HG03135 (cell line): ENCODE measurements around the gene LCT.

ENCODE experiments used
- ATAC-seq: cut with Tn5 transposase; IDR thresholded peaks from one replicate; pipeline ENCODE4 v1.9.1; 2021; ENCODE audit warnings: mild to moderate bottlenecking, moderate library complexity; ENCODE audit not compliant: unreplicated experiment

The LCT gene

DNA sequence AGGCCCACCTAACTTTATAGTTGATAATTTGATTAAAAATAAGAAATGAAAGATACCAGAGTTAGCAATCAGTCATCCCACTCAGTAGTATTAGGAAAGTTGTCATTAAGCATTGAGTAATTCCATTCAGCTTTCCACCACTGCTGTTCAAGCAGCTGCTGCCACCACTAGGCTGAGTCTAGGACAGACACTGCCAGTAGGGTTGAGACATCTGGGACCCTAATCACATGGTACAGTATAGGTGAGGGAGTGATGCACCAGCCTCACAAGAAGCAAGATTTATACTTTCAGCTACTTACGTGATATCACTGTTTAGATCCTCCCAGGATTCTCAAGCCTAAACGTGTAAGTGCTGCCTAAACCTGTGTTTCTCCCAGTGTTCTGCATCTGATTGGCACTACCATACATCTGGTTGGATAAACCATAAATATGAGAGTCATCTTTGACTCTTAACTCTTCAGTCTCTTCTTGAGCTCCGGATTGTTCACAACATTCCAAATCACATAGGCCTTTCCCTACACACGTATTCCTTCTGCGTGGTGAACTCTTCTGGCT, 92.1 kb downstream of the LCT start:
- no peak for ATAC-seq

DNA sequence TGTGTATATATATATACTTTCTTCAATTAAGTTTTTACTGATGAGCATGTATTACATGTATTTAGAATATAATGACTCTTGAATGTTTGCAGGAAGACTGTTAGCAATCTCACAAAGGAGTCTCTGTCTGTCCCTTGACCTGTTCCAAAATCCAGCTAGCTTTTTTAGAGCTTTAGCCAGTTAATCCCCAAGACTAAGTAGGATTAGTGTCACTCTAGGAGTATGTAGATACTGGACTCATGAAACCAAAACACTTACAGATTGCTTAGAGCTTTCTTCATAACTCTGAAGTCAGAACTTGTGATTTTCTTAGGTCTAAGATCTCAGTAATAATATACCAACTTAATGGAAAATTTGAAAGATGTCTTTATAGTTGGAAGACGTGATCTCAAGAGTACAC, 93.1 kb downstream of the LCT start:
- no peak for ATAC-seq

DNA sequence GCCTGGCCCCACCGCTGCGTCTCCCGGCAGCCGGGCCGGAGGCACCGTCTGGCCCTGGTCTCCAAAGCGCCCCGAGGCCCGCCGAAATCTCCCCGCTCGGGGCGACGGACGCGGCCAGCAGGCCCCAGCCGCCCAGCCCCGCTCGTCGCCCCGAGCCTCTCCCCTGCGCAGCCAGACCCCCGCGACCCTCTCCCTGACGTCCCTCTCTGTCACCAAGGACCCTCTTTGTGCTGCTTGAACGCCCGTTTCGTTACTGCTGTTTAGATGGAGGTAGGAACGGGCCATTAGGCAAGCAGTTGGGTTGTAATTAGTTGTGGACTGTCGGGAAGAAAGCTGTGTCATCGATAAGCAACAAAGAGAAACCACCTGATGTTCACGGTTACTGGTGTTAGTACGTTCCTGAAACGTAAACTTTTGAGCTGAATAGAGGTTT, 94.6 kb downstream of the LCT start:
- peak; percentile 32 for ATAC-seq

DNA sequence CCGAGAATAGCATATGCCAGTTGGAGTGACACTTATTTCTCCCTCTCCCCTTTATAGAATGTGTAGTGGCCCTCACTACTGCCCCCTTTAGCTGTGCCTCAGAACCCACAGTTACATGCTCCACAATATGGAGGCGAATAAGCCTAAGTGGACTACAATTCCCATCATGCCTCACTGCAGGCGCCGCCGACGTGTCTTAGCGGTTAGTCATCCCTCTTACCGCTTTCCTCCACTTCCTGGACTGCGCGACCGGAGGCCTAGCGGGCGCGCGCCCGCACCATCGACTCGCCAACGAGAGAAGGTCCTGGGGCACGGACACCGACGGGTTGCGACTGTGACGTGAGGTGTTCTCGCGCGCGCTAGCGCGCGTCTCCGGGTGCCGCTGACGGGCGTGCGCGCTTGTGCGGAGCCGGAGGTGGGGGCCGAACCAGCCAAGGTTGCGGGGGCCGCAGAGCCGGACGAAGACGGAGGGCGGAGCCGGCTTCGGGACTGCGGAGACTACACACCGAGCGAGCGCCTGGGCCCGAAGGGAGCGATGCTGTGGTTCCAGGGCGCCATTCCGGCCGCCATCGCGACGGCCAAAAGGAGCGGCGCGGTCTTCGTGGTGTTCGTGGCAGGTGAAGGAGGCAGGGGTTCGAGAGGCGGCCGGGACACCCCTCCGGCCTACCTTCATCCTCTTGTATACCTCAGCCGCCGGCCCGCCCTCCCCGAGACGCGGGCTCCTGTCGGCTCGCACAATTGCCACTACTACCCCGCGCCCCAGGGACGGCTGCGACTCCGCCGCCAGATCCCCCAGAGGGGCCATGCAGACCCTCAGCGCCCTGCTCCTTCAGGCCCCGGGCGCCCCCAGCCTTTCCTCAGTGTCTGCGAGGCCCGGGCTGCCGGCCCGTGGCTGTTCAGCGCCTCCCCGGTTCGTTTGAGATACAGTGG, 95.3 kb downstream of the LCT start, which contains the start of gene UBXN4:
TSS of gene UBXN4 (plus strand) at position 461 of the 930 bp plus-strand sequence. CDS start at position 536, 75 bp downstream.
- ATAC-seq: peak; percentile 90

DNA sequence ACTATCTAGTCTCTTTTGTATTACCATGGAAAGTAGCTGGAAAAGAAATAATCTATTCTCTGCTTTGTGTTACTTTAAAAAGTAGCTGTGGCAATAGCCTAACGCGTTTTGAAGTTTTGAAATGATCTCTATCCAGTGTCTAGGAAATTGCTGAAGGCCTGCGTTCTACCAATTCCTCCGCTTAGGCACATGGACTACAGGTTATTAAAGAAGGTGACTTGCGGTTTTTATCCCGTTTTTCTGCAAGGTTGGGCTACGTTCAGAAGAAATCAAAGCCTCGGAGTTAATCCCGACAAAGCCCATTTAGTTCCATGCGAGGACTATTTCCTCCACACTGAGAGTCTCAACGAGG, 96.0 kb downstream of the LCT start:
- ATAC-seq: no peak

DNA sequence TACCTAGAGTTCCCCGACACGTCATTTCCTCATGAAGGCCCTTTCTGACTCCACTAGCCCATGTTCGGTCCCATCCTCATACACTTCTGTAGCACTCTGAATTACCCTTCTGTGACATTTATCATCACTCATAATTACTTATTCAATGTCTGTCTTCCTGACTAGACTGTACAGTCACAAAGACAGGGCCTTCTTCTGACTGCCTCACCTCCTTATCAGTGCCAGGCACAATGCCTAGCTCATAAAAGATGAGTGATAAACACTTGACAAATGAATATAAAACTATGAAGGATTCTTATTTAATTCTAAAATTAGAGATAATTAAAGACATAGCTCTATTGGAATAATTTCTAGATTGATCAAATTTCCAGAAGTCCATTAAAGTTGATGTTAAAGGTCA, 96.8 kb downstream of the LCT start:
- ATAC-seq: no peak
